Inflammatory macrophage treated with lipopolysaccharide for 4 hours (primary cell): ENCODE data around the gene GBF1.

Experiments
- DNase-seq: peaks from one replicate; pipeline ENCODE4 v3.0.0-alpha.2; 2020

The GBF1 gene

GRCh38 chr10:102396730-102397151 lies 151.4 kb downstream of the GBF1 start:
- no peak for DNase-seq

- DNase-seq, result no peak
These were observed 152.2 kb downstream of the GBF1 start for GRCh38 chr10:102397222-102398171.

GRCh38 chr10:102398172-102399020 lies 153.1 kb downstream of the GBF1 start:
- DNase-seq, result no peak

- DNase-seq, result peak; percentile 85
These were observed 154.1 kb downstream of the GBF1 start for GRCh38 chr10:102399217-102400021.

- no peak for DNase-seq
These were observed 154.7 kb downstream of the GBF1 start for GRCh38 chr10:102400076-102400475.

- DNase-seq, result no peak
These were observed 155.4 kb downstream of the GBF1 start for GRCh38 chr10:102400598-102401341.

- no peak for DNase-seq
These were observed 156.0 kb downstream of the GBF1 start for GRCh38 chr10:102401342-102401654.

GRCh38 chr10:102401735-102402511 lies 156.6 kb downstream of the GBF1 start:
- DNase-seq, result no peak

GRCh38 chr10:102402512-102402896 lies 157.2 kb downstream of the GBF1 start:
- no peak for DNase-seq

- no peak for DNase-seq
These were observed 157.8 kb downstream of the GBF1 start for GRCh38 chr10:102403115-102403514.

GRCh38 chr10:102404361-102405107 lies 159.2 kb downstream of the GBF1 start:
- no peak for DNase-seq

- DNase-seq, result no peak
These were observed 159.8 kb downstream of the GBF1 start for GRCh38 chr10:102405108-102405571.

- DNase-seq, result no peak
These were observed 160.3 kb downstream of the GBF1 start for GRCh38 chr10:102405632-102406031.

- no peak for DNase-seq
These were observed 161.5 kb downstream of the GBF1 start for GRCh38 chr10:102406815-102407214.

- peak; percentile 36 for DNase-seq
These were observed 162.2 kb downstream of the GBF1 start for GRCh38 chr10:102407425-102408130.

GRCh38 chr10:102408131-102408727 lies 162.9 kb downstream of the GBF1 start:
- DNase-seq, result peak; percentile 45

- peak; percentile 37 for DNase-seq
These were observed 163.6 kb downstream of the GBF1 start for GRCh38 chr10:102408728-102409603.
